K562 (cell line): ENCODE results near the gene CSNK1A1L. TPM values are rescaled to one million over a fixed set of nuclear protein-coding genes. Genes with fewer than 3 reads are reported as not detected.

ENCODE experiments used
- IRF9 ChIP-seq: fragments of 450-650 bp; IDR thresholded peaks from 2 replicates; pipeline ENCODE4 v1.6.1; 2016; ENCODE audit warnings: missing biosample characterization, missing genetic modification characterization
- KLF1 ChIP-seq: fragments of 450-650 bp; IDR thresholded peaks from 2 replicates; pipeline ENCODE4 v1.6.1; 2016; ENCODE audit warnings: missing genetic modification characterization, missing compliant biosample characterization
- MAZ ChIP-seq, 2 experiments: fragments of 450-650 bp in 1 of 2; sonication (generic) in 1 of 2; formaldehyde crosslinking; IDR thresholded peaks in 1 of 2; conservative IDR thresholded peaks in 1 of 2; 2 replicates each; pipeline versions ENCODE4 v1.4.0 to v1.5.0; 2020; ENCODE audit warnings: mild to moderate bottlenecking in 1 of 2, missing genetic modification reagents in 1 of 2
- RUNX1 ChIP-seq: sonication (generic); IDR thresholded peaks from 2 replicates; pipeline ENCODE4 v1.6.1; 2016; ENCODE audit warnings: antibody characterized with exemption, low read depth
- TBP ChIP-seq: optimal IDR thresholded peaks from 2 replicates; pipeline ENCODE3; 2011; ENCODE audit warnings: low read depth, low read length, improper control_type of control experiment
- ZNF589 ChIP-seq: fragments of 200-800 bp; sonication (Bioruptor generic); IDR thresholded peaks from 2 replicates; pipeline ENCODE4 v1.6.1; 2016; ENCODE audit warnings: low read depth, missing genetic modification characterization, missing compliant biosample characterization
- polyA plus RNA-seq, 8 experiments: library from polyadenylated mRNA; depleted of rRNA in 4 of 8; stranded (reverse) in 5 of 8; unstranded in 3 of 8; fragments of >200 nt; fragmentation: Nextera tagmentation in 2 of 8; fragmentation: Illumina TruSeq in 1 of 8; extraction: Ambion mirVana in 2 of 8; extraction: Trizol in 1 of 8; gene quantifications; 2 replicates each; pipeline versions ENCODE4 v1.2.1 to v1.2.3, GENCODE V29; 2011 to 2014; ENCODE audit warnings: inconsistent platforms in 1 of 8, missing spikeins in 1 of 8
- total RNA-seq, 7 experiments: library from RNA; depleted of rRNA in 6 of 7; stranded (reverse); fragments of >200 nt in 6 of 7; fragmentation: Illumina TruSeq in 2 of 7; extraction: Trizol in 2 of 7; gene quantifications; 2 replicates each; pipeline versions ENCODE4 v1.2.1 to v1.2.3, GENCODE V29; 2011 to 2021; ENCODE audit warnings: low replicate concordance in 1 of 7
- TF ChIP-seq, protein P1 (sequence below), 2 experiments: fragments of 450-650 bp; IDR thresholded peaks; 2 replicates each; pipeline ENCODE4 v1.6.1; 2016; ENCODE audit warnings: mild to moderate bottlenecking in 2 of 2, borderline replicate concordance in 1 of 2, low read depth in 1 of 2, moderate library complexity in 1 of 2

CSNK1A1L gene
- total and polyA plus RNA-seq, 9 of the 15 experiments (the other 6 are each of a cell fraction or from before 2014, with no cell fraction given), result not detected

DNA sequence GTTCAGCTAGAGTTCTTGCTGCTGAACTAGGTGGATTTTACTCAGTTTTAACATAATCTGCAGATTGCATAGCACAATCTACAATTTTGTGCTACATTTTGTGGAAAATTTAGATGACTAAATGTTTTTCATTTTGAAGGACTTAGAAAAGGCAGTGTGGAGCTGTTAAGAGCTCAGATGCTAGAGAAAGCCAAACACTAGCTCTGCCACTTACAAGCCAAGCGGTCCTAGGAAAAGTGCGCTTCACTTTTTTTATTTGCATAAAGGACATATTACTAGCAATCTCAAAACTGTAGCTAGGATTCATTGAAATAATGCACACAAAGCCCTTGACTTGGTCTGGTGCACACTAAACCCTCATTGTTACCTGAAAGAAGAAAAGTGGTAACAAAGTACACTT, 8.1 kb upstream of the CSNK1A1L start (continued):
- TF ChIP-seq, protein P1, sequence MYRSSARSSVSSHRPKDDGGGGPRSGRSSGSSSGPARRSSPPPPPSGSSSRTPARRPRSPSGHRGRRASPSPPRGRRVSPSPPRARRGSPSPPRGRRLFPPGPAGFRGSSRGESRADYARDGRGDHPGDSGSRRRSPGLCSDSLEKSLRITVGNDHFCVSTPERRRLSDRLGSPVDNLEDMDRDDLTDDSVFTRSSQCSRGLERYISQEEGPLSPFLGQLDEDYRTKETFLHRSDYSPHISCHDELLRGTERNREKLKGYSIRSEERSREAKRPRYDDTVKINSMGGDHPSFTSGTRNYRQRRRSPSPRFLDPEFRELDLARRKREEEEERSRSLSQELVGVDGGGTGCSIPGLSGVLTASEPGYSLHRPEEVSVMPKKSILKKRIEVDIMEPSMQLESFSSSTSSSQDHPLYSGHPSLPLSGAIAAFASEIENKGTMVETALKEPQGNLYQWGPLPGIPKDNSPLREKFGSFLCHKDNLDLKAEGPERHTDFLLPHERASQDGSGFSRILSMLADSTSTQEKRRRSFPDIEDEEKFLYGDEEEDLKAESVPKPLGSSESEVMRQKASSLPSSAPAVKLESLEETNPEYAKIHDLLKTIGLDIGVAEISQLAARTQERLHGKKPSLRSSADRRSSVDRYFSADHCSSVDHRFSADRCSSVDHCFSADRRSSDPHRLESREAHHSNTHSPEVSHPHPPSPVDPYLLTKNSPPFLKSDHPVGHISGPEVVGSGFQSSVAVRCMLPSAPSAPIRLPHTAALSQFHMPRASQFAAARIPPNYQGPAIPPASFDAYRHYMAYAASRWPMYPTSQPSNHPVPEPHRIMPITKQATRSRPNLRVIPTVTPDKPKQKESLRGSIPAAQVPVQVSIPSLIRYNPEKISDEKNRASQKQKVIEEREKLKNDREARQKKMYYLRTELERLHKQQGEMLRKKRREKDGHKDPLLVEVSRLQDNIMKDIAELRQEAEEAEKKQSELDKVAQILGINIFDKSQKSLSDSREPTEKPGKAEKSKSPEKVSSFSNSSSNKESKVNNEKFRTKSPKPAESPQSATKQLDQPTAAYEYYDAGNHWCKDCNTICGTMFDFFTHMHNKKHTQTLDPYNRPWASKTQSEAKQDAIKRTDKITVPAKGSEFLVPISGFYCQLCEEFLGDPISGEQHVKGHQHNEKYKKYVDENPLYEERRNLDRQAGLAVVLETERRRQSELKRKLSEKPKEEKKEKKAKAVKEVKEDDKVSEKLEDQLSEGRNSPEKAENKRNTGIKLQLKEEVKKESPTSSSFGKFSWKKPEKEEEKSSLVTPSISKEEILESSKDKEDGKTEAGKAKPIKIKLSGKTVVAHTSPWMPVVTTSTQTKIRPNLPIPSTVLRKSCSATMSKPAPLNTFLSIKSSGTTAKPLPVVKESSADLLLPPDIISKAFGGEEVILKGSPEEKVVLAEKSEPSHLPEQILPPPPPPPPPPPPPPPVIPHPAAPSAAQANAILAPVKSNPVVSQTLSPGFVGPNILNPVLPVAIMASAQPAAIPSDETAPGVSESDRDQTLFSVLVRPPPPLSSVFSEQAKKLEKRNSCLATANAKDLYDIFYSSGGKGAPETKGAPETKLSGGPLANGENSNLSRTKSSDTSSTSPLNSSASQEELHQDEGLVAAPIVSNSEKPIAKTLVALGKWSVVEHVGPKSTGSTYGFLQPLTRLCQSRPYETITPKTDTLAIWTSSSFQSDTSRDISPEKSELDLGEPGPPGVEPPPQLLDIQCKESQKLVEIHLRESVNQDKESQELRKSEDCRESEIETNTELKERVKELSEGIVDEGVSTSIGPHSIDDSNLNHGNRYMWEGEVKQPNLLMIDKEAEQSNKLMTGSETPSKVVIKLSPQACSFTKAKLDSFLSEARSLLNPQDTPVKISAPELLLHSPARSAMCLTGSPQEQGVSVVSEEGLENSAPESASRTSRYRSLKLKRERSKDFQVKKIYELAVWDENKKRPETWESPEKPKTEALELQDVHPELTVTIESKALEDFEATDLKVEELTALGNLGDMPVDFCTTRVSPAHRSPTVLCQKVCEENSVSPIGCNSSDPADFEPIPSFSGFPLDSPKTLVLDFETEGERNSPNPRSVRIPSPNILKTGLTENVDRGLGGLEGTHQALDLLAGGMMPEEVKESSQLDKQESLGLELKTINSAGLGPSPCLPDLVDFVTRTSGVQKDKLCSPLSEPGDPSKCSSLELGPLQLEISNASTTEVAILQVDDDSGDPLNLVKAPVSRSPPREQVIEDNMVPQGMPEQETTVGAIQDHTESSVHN (IDR thresholded peaks at IDR 0.05; ENCODE audit: borderline replicate concordance in 1 of 2, low read depth in 1 of 2), result no peak
- TF ChIP-seq MAZ (CRISPR knock-in tag; conservative IDR thresholded peaks at IDR 0.05 in 1 of 2, IDR thresholded peaks at IDR 0.05 in 1 of 2), result no peak
- no peak for TF ChIP-seq IRF9 (tag)
- TF ChIP-seq KLF1 (tag), result no peak
- TF ChIP-seq ZNF589 (CRISPR knock-in tag), result no peak
- TF ChIP-seq RUNX1, result no peak
- no peak for TF ChIP-seq TBP
